ENCODE measurements around the gene EXTL2.
"Not testable (repeated sequence)": the region's sequence is repeated elsewhere in the genome, so short reads cannot be mapped to it uniquely, and the experiment has no call there.

EXTL2 gene

GRCh38 chr1:100894603-100895539 is at the start of gene EXTL2:
Gene EXTL2 (minus strand): TSS chr1:100894842. CDS start chr1:100888757, 6,085 bp downstream.
- peak; percentile 91 for DNase-seq

GRCh38 chr1:100943533-100943932 is 48.9 kb upstream of the EXTL2 start:
- DNase-seq, result no peak

GRCh38 chr1:100942304-100943046 is 47.8 kb upstream of the EXTL2 start:
- DNase-seq, result no peak

GRCh38 chr1:100941580-100942216 is 47.1 kb upstream of the EXTL2 start:
- DNase-seq, result no peak

- DNase-seq, result no peak
Measured at GRCh38 chr1:100941098-100941527, 46.5 kb upstream of the EXTL2 start.

GRCh38 chr1:100936194-100936967 is 41.7 kb upstream of the EXTL2 start:
- DNase-seq, result no peak

- not testable (repeated sequence) for DNase-seq
Measured at GRCh38 chr1:100933555-100933954, 38.9 kb upstream of the EXTL2 start.

- DNase-seq, result no peak
Measured at GRCh38 chr1:100931716-100932115, 37.1 kb upstream of the EXTL2 start.

- no peak for DNase-seq
Measured at GRCh38 chr1:100930494-100930893, 35.9 kb upstream of the EXTL2 start.

- no peak for DNase-seq
Measured at GRCh38 chr1:100928128-100928527, 33.5 kb upstream of the EXTL2 start.

GRCh38 chr1:100927276-100927675 is 32.6 kb upstream of the EXTL2 start:
- no peak for DNase-seq

- DNase-seq, result no peak
Measured at GRCh38 chr1:100926240-100926639, 31.6 kb upstream of the EXTL2 start.

- DNase-seq, result no peak
Measured at GRCh38 chr1:100924991-100925390, 30.3 kb upstream of the EXTL2 start.

- no peak for DNase-seq
Measured at GRCh38 chr1:100924212-100924611, 29.6 kb upstream of the EXTL2 start.

- peak; percentile 65 for DNase-seq
Measured at GRCh38 chr1:100921110-100921706, 26.6 kb upstream of the EXTL2 start.

GRCh38 chr1:100912019-100912418 is 17.4 kb upstream of the EXTL2 start:
- no peak for DNase-seq

- DNase-seq, result no peak
Measured at GRCh38 chr1:100909018-100909417, 14.4 kb upstream of the EXTL2 start.

GRCh38 chr1:100907887-100908286 is 13.2 kb upstream of the EXTL2 start:
- no peak for DNase-seq

- DNase-seq, result no peak
Measured at GRCh38 chr1:100905181-100905580, 10.5 kb upstream of the EXTL2 start.

GRCh38 chr1:100904528-100904927 is 9.9 kb upstream of the EXTL2 start:
- no peak for DNase-seq

- DNase-seq, result no peak
Measured at GRCh38 chr1:100903777-100904176, 9.1 kb upstream of the EXTL2 start.

- DNase-seq, result no peak
Measured at GRCh38 chr1:100902365-100902764, 7.7 kb upstream of the EXTL2 start.
